ENCODE results near the gene BCL2.

The BCL2 gene

DNA sequence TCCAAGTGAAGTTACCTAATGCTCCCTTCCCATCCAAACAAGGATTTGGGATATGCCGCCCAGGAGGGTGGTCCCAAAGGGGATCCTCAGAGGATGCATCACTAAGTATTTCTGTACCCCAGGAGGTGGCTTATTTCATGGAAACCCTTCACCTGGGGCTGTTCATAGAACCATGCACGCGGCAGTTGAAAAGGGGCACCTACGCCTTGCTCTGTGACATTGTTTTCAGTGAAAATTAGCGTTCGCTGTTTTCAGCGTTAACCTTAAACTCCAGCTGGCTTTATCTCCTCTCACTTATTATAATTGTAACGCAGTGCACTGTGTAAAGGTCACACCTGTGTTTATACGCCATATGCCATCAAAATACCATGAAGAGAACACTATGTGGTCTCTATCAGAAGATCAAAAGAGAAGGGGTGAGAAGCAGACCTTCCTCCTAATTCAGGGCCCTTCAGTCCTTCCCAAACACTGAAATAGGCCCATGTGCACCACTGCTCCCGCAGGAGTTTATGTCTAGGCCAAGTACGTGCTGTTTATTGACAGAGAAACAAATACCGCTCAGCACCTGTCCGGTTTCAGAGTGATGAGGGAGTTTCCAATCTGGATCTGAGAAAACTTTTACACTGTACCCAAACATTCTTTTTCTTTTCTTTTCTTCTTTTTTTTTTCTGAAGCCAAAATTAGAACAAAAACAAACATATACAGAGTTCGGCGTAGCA is 162.1 kb downstream of the BCL2 start:
- no peak for TF ChIP-seq ZFX (IDR thresholded peaks at IDR 0.05)
- TF ChIP-seq, protein P1, sequence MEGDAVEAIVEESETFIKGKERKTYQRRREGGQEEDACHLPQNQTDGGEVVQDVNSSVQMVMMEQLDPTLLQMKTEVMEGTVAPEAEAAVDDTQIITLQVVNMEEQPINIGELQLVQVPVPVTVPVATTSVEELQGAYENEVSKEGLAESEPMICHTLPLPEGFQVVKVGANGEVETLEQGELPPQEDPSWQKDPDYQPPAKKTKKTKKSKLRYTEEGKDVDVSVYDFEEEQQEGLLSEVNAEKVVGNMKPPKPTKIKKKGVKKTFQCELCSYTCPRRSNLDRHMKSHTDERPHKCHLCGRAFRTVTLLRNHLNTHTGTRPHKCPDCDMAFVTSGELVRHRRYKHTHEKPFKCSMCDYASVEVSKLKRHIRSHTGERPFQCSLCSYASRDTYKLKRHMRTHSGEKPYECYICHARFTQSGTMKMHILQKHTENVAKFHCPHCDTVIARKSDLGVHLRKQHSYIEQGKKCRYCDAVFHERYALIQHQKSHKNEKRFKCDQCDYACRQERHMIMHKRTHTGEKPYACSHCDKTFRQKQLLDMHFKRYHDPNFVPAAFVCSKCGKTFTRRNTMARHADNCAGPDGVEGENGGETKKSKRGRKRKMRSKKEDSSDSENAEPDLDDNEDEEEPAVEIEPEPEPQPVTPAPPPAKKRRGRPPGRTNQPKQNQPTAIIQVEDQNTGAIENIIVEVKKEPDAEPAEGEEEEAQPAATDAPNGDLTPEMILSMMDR (conservative IDR thresholded peaks at IDR 0.05): no peak
- no peak overlapping the region for H3K27ac ChIP-seq

DNA sequence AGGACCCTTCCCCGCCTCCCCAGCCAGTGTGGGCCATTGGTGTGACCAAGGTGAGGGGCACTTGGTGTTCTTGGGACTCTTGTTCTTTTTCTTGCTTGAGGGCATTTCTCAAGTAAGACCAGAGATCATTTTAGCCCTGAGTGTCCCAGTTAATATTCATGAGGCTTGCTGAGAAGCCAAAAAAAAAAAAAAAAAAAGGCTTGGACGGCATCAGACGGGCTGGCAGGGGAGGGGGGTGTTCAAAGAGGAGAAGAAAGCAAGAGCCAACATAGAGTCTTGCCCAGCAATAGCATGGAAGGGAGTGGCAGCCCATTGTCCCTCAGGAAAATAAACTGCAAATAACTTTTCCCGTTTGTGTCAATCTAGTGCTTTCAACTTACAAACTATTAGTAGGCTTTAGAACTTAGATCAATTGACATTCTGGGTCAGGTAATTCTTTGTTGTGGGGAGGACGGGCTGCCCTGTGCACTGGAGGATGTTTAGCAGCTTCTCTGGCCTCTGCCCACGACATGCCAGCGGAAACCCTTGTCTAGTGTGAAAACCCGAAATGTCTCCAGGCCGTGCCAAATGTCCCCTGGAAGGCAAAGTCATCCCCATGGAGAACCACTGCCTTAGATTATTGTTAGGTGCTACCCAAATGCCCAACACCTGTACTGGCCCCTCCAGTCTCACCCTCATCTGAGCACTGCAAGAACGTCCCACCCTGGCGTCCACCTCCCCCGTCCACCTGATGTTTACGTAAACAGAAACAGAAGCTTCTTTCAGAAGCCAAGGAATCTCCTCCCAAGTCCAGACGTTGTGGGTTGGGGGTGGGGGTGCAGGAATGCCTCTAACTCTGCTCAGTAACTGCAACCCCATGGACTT is 163.4 kb downstream of the BCL2 start:
- TF ChIP-seq, protein P1 (conservative IDR thresholded peaks at IDR 0.05): no peak
- no peak for TF ChIP-seq ZFX (IDR thresholded peaks at IDR 0.05)
- no peak overlapping the region for H3K27ac ChIP-seq

DNA sequence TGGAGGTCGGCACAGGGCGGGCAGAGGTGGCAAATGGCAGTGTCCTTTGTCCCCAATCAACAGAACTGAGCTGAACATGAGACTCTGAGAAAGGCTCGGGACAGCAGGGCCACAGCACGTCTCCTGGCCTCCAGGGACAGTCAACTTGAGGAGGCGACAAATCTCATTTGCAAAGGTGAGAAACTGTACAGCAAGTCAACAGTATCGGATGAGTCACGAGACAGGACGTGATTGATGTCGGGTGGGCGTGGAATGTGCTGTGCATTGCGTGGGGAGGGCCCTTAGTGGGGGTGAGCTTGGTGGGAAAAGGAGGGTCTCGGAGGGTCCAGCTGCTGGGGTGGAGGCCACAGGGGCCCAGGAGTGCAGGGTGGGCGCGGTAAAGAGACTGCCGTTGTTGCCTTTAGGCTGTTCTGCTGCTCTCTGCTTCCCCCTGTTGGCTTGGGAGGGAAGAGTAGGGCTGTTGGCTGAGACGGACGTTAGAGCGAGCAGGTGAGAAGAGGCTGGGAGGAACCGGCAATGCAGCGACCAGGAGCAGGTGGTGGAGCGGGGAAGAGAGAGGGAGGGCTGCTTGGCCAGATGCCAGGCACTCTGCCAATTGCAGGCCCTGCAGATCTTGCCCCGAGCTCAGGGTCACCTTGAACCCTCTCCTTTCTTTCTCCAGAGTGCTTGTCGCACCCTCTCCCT is 164.3 kb downstream of the BCL2 start:
- no peak for TF ChIP-seq ZFX (IDR thresholded peaks at IDR 0.05)
- TF ChIP-seq, protein P1 (conservative IDR thresholded peaks at IDR 0.05): peak; percentile 86
- no peak overlapping the region for H3K27ac ChIP-seq

DNA sequence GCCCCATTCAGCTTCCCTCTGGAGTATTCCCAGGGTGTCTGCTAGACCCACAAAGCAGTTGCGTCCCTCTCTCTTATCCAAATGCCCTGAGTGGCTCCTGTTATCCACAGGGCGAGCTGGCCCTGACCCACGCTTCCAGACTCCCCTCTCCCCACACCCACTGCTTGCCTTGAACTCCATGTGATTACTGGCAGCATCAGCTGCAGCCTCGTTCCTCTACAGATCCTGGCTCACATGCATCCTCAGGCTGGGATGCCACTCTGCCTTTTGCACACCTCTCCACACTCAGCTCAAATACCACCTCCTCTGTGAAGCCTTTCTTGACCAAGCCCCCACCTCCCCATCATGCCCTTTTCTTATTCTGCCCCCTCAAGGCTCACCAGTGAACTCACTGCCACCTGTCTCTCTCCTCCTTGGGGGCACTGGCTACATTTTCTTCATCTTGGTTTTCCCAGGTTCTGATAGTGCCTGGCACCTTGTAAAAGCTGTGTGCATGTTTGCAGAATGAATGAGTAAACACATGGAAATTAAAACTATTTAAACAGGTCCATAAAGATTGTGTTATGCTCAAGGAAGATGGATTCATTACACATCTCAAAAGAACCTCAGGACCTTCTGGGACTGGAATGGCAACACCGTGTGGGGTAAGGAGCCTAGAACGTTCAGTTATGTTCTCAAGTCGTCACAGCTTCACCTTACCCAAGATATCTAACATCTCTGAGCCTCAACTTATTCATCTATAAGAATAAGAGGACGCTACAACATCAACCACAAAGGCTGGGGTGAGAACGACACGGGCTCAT is 165.0 kb downstream of the BCL2 start:
- no peak overlapping the region for H3K27ac ChIP-seq
- TF ChIP-seq ZFX (IDR thresholded peaks at IDR 0.05): no peak
- TF ChIP-seq, protein P1 (conservative IDR thresholded peaks at IDR 0.05): no peak

DNA sequence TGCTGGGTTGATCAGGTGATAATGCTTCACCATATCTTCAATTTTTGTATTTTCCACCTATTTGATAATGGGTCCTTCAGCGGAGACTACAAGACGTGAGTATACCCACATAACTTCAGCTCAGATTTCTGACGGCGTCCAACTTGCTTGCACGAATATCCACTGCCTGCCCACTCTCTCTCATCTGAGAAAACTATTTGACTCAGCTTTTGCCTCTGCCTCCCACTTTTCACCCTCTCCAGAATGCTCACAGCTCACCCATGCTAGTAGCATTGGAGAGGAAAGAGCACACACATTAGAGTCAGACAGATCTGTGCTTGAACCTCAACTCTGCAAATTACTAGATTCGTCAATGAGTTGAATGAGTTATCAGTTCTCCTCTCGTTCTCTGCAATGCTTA is 166.8 kb downstream of the BCL2 start:
- TF ChIP-seq ZFX (IDR thresholded peaks at IDR 0.05): no peak
- TF ChIP-seq, protein P1 (conservative IDR thresholded peaks at IDR 0.05): no peak
- H3K27ac ChIP-seq: no peak overlapping the region

DNA sequence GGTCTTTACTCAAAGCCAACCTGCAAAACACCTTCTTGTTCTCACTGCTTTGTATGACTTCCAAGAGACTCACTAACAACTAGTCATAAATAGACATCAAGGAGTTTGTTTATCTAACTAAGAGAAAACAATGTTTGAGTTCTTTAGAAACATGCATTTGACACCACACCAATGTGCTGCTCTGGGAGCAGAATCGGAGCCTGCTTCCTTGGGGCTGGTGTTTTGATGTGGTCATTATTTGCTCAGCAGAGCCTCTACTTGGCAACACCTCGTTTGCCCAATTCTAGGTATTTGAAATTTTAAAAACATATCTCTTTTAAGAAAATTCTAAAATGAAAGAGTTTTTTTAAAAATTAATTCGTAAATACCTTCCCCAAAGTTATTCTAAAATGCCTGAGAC is 167.5 kb downstream of the BCL2 start:
- no peak for TF ChIP-seq ZFX (IDR thresholded peaks at IDR 0.05)
- TF ChIP-seq, protein P1 (conservative IDR thresholded peaks at IDR 0.05): no peak

More for the DNA sequence above, 167.5 kb downstream of the BCL2 start:
- H3K27ac ChIP-seq: no peak overlapping the region

All from C4-2B (cell line).